Measurements from ENCODE around the gene BCL6.

GRCh38 chr3:187700249-187700648 lies 45.0 kb downstream of the BCL6 start:
- TF ChIP-seq, protein P1, sequence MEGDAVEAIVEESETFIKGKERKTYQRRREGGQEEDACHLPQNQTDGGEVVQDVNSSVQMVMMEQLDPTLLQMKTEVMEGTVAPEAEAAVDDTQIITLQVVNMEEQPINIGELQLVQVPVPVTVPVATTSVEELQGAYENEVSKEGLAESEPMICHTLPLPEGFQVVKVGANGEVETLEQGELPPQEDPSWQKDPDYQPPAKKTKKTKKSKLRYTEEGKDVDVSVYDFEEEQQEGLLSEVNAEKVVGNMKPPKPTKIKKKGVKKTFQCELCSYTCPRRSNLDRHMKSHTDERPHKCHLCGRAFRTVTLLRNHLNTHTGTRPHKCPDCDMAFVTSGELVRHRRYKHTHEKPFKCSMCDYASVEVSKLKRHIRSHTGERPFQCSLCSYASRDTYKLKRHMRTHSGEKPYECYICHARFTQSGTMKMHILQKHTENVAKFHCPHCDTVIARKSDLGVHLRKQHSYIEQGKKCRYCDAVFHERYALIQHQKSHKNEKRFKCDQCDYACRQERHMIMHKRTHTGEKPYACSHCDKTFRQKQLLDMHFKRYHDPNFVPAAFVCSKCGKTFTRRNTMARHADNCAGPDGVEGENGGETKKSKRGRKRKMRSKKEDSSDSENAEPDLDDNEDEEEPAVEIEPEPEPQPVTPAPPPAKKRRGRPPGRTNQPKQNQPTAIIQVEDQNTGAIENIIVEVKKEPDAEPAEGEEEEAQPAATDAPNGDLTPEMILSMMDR (IDR thresholded peaks at IDR 0.05; ENCODE audit: low read depth, low read length, missing input control) = no peak
- no peak for TF ChIP-seq ATF3 (IDR thresholded peaks at IDR 0.05)
- no peak for TF ChIP-seq RAD21 (IDR thresholded peaks at IDR 0.05)
- TF ChIP-seq YY1 (IDR thresholded peaks at IDR 0.05) = no peak
- TF ChIP-seq FOXA1 (IDR thresholded peaks at IDR 0.05) = no peak

Measured in liver (tissue), 3 donors.